GM04504 (cell line): ENCODE data around the gene NKX2-2.

Experiments used
- DNase-seq: peaks from one replicate; pipeline ENCODE4 v3.0.0-alpha.2; 2012; ENCODE audit warnings: low read depth

Gene NKX2-2

DNA sequence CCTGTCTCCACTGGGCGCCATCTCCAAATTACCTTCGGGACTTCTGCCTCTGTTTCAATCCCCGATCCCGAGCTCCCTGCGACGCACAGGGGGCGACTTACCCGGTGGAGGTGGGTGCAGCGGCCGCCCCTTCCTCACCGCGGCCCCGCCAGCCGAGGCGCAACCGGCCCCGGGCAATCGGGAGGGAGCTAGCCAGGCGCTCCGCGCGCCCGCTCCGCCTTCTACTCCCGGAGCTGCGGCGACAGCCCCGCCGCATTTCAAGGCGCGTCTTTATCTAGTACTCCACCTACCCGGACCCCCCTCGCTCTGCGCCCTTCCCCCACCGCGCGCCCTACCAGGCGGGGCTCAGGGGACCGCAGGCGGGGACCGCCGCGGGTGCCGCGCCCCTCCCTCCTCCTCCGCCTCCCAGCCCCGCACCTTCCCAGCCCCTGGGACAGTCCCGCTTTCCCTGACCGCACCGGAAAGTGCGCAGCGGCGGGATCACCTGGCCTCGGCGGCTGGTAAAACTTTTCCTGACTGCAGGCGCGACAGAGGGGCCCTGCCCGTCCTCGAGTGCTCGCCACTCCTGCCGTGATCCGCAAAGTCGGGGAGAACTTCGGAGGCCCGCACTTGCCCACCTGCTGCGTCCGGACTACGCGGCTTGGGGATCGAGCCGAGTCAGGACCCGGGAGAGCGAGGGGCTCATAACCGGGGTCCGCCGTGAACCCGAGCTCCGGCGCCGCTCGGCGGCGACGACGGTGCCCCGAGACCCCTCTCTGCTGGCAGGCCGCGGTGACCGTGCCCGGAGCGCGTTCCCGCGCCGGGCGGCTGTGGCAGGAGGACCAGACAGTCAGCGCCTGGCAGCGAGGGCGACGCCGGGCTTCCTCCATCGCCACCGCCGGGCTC, 8.0 kb upstream of the NKX2-2 start:
- no peak for DNase-seq

- no peak for DNase-seq
These were observed 7.1 kb upstream of the NKX2-2 start for GRCh38 chr20:21520702-21521595.

GRCh38 chr20:21519136-21519584, 5.3 kb upstream of the NKX2-2 start:
- no peak for DNase-seq

DNA sequence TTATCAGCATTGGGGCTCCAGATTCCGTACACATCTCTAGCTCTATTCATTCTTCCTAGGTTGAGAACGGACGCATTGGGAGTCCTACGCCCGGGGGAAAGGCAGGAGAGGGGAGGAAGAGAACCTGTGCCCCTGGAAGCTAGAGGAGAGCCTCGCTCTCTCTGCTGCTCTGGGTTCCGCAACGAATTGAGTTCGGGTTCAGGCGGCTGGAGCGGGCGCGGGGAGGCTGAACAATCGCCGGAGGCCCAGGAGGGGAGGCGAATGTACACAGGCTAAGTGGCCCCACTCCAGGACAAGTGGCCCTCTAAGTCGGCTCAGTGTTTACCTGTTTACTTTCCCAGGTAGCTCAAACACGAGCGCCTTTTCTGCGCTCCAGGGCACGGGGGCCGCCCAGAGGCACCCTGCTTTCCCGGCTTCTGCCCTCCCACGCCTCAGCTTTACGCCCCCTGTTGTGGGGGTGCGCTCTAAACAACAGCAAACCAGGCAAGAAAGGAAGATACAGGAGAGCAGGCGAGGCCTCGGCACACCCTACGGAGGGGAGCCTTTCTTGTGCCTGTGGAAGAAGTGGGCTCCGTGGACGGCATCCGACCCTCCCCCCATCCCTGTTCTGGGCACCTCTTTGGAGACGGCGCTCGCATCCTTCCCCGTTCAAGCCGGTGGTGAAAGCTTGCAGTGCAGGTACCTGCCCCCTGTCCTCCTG, 4.6 kb upstream of the NKX2-2 start:
- no peak for DNase-seq

DNA sequence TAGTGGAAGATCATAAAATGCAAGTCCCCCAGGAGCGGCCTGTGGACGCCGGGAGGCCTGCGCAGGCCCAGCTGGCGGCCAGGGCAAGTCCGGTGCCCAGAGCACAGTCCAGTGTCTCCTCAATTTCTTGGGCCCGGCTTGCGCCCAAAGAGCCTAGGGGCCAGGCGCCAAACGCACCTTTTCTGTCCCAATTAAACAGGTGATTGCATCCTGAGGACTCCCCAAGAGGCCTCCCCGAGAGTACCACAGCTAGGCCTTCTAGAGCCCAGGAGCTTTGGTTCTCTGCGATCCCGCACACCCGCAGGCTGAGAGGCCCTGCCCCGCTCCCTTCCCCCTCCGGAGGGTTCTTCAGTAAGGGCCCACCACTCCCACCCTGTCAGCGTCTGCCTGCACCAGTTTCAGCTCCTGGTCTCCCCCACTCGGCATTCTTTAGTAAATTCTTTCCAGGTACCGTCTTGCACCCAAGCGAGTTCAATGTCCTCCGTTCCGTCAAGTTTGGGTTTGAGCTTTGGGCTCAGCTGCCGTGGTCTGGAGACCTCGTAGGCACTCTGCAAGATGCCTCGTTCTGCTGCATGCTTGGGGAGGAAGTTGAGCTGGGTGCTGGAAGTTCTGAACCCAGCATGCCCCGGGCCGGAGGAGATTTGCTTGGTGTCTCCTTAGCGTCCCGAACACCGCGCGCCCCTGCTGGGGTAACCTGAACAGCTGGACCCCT, 3.9 kb upstream of the NKX2-2 start:
- DNase-seq: no peak

DNA sequence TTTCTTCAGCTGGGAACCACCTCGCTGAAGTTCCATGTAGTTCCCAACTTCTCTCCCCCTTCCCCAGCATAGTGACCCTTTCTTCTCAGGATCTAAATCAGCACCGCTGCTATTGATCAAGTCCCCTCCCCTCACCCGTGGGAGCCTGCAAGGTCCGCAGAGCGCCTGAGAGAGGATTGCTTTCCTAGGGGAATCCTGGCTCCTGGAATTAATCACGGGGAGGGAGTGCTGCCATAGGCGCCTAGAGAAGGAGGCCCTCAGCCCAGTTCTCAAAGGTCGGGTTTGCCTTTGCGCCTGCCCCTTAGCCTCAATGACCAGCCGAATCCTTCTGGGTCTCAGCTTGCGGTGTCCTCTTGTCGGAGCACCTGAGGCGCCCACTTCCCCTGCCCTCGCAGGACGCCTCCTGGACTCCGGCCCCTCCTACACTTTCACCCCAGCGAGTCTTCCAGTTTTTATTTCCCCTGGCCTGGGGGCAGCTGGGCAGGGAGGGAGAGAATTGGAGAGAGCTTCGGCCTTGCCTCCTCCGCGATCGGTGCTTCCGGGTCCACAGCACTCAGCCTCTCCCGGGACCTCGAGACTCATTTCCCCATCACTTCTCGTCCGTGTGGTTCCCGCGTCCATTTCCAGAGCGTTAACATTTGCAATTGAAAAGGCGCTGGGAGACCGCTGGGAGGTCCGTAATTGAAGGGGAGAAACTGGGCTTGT, 3.1 kb upstream of the NKX2-2 start:
- no peak for DNase-seq

GRCh38 chr20:21516180-21516567, 2.3 kb upstream of the NKX2-2 start:
- DNase-seq: no peak

- no peak for DNase-seq
These were observed 1.7 kb upstream of the NKX2-2 start for GRCh38 chr20:21515300-21516179.

- no peak for DNase-seq
These were observed 838 bp upstream of the NKX2-2 start for GRCh38 chr20:21514553-21515251.

- no peak for DNase-seq
These were observed 642 bp downstream of the NKX2-2 start for GRCh38 chr20:21513181-21513663.

GRCh38 chr20:21512634-21513180, 1.2 kb downstream of the NKX2-2 start:
- no peak for DNase-seq

GRCh38 chr20:21511850-21512633, 1.8 kb downstream of the NKX2-2 start:
- DNase-seq: no peak

DNA sequence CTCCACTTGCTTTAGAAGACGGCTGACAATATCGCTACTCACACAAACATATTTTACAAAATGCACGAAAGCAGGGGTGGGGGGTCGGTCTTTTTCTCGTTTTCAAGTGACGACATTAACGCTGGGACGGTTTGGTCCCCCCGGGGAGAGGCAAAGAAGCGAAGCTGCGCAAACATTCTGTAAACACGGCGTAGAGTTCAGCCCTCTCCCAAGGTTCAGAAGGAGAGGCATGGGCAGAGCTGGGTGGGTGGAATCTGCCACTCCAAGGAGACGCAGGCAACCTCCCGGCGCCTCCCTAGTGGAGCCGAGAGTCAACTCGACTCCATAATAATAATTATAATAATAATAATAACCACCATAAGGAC, 2.4 kb downstream of the NKX2-2 start:
- DNase-seq: no peak

GRCh38 chr20:21510414-21511384, 3.2 kb downstream of the NKX2-2 start:
- DNase-seq: no peak

DNA sequence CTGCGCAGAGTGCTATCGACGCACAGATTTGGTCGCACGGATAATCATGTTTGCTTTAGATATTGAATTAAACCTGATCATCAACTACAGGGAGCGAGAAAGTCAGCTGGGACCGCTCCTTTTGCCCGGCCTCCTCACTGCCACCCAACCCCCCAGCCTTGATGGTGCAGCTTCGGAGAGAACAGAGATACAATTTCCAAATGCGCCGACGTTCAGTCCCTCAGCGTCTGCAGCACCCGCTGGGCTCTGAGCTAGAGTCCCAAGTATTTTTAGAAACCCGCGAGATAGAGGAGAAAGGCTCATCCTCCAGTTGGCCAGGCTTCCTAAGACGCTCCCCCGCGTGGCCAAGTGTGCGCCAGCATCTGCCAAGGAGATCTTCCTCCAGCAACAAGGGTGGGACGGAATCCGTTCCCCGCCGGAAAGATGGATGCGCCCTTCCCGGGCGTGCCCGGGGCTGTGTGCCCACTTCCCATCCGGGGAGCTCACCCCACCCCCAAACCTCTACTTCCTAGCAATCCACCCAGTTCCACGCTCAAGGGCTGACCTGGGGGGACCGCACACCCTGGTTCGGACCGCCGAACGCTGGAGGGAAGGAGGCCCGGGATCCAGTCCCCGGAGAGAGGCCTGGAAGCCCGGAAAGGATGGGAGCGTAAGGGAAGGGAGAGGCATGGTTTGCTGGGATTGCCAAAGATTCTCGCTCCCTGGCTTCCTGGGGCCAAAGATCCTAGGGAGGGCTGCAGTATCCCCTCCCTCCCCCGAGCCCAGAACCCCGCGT, 4.1 kb downstream of the NKX2-2 start:
- peak; percentile 29 for DNase-seq

DNA sequence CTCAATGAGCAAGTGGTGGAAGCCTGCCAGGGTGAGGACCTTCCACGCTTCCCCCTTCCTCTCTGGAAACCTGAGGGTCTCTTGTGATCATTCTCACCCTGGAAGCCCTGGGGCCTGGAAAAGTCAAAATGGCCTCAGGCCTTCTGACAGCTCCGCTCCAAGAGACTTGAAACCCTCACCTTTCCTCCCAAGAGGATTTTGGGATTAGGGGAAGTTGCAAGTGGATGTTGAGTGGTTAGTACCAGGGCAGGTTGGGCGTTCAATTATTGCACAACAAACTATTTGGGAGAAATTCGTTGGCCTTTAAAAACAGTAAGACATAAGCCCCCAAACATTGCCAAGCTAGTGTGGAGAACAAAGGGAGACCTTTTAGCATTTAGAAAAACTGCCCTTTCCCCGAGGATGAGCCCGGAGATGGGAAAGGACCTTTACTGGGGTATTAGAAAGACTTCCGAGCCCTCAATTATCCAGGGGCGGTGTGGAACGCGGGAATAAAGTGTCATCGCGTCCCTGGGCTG, 4.7 kb downstream of the NKX2-2 start:
- no peak for DNase-seq
